Epithelial cell of esophagus (primary cell): ENCODE measurements around the gene RRAS.
A peak's percentile ranks its signal among the peaks of the same experiment; 100 is the strongest.
"Not testable (repeated sequence)": the region's sequence is repeated elsewhere in the genome, so short reads cannot be mapped to it uniquely, and the experiment has no call there.

ENCODE experiments used
- DNase-seq: peaks from one replicate; pipeline ENCODE4 v3.0.0; 2010; ENCODE audit warnings: low read depth
- H3K4me3 ChIP-seq: 2 replicates; pipeline ENCODE4 v1.5.1; 2011; ENCODE audit warnings: mild to moderate bottlenecking, low read length, control low read depth
- CTCF ChIP-seq: IDR thresholded peaks from 2 replicates; pipeline ENCODE4 v1.5.1; 2011; ENCODE audit warnings: low read depth, mild to moderate bottlenecking, low read length, control low read depth, inconsistent platforms; ENCODE audit not compliant: insufficient read depth; ENCODE audit errors: missing control alignments

RRAS gene

DNA sequence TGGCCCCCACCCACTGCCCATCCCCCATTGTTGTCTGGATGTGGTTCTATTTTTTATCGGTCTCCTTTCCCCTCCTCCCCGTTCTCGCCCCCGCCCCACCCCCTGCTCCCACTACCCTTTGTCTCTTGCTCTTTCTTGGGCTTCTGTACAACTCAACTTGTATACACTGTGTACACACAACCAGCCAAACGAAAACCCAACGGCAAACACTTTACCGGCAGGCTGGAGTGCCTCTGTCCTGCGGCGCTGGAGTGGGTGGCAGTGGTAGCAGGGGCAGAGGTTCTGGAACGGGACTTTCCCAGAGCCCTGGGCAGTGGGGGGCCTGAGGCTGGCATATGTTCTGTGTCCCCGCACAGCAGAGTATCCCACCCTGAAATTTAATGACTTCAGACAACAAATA, 13.7 kb downstream of the RRAS start:
- TF ChIP-seq CTCF, result no peak

GRCh38 chr19:49624967-49625910, 14.7 kb downstream of the RRAS start:
- DNase-seq, result no peak

More for the DNA sequence above, 13.7 kb downstream of the RRAS start:
- DNase-seq, result no peak
- no peak overlapping the region for H3K4me3 ChIP-seq

DNA sequence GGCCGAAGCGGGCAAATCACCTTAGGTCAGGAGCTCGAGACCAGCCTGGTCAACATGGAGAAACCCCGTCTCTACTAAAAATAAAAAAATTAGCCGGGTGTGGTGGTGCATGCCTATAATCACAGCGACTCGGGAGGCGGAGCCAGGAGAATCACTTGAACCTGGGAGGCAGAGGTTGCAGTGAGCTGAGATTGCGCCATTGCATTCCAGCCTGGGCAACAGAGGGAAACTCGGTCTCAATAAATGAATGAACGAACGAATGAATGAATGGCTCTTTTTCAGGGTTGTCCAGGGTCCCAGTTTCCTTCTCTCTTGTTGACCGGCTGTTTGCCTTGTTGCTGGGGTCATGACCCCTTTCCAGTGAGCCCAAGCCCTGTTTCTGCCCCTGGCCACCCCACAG, 22.1 kb downstream of the RRAS start:
- not testable (repeated sequence) for DNase-seq, H3K4me3 ChIP-seq

More at GRCh38 chr19:49624967-49625910, 14.7 kb downstream of the RRAS start:
- no peak for TF ChIP-seq CTCF
- H3K4me3 ChIP-seq, result no peak overlapping the region

- no peak overlapping the region for H3K4me3 ChIP-seq
- TF ChIP-seq CTCF, result no peak
- no peak for DNase-seq
Measured at GRCh38 chr19:49616945-49617344, 23.0 kb downstream of the RRAS start.

DNA sequence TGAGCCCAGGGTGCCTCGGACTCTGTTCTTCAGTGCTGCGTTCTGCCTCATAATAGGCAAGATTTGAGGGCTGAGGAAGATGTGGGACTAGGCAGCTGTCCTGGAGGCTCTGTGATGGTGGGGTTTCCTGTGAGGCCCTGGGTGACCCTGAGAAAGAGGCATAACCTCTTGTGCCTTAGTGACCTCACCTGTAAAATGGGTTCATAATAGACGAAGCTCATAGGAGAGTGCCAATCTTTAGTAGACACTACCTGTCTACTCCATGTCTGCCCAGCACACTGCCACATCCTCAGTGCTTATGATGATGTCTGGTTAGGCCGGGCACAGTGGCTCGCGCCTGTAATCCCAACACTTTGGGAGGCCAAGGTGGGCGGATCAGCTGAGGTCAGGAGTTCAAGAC, 23.4 kb downstream of the RRAS start:
- no peak for TF ChIP-seq CTCF
- H3K4me3 ChIP-seq, result no peak overlapping the region
- DNase-seq, result no peak

DNA sequence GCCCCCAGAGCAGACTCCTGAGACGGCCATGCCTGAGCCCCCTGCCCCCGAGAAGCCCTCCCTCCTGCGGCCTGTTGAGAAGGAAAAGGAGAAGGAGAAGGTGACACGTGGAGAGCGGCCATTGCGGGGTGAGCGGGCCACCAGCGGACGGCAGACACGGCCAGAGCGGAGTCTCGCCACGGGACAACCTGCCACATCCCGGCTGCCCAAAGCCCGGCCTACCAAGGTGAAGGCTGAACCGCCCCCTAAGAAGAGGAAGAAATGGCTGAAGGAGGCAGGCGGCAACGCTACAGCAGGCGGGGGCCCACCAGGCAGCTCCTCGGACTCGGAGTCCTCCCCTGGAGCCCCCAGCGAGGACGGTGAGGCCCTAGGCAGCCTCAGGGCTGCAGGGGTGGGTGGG, 24.1 kb downstream of the RRAS start:
- no peak overlapping the region for H3K4me3 ChIP-seq
- DNase-seq, result no peak
- TF ChIP-seq CTCF, result no peak

- no peak for TF ChIP-seq CTCF
- no peak overlapping the region for H3K4me3 ChIP-seq
- peak; percentile 74 for DNase-seq
Measured at GRCh38 chr19:49614096-49614833, 25.7 kb downstream of the RRAS start.
